ENCODE measurements around the gene PPP1R26.
"Not testable (repeated sequence)": the region's sequence is repeated elsewhere in the genome, so short reads cannot be mapped to it uniquely, and the experiment has no call there.

DNA sequence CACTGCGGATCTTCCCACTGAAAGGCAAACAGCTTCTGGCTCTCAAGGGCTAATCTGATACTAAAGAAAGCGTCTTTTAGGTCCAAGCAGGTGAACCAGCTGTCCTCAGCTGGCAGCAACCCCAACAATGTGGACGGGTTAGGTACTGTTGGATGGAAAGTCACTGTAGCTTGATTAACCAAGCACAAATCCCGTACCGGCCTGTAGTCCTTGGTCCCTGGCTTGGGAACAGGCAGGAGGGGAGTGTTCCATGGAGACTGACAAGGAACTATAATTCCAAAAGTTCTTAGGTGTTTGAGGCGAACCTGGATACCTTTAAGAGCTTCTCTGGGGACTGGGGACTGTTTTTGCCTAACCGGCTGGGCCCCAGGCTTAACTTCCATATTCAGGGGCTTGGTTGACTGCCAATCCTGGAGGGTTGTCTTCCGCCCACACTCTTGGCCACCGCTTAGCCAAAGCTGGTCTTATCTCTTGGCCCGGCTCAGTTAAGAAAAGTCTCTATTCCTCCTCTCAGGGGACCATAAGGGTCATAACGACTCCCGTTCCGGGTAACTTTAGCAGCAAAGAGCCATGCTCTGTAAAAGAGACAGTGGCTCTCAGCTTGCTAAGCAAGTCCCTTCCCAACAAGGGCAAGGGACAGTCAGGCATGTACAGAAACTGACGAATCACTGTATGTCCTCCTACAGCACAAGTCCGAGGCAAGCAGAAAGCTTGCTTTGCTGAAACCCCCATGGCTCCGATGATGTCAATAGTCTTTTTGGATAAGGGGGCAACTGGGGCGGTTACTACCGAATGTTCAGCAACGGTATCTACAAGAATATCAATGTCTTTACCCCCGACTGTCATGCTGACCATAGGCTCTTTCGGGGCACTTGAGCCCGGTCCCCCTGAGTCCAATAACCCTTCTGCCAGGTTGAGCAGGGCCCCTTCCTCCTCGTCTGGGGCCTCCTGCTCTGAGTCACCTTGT, 38.2 kb upstream of the PPP1R26 start:
- not testable (repeated sequence) for TF ChIP-seq POLR2A (IDR thresholded peaks at IDR 0.05)
- TF ChIP-seq, protein P1, sequence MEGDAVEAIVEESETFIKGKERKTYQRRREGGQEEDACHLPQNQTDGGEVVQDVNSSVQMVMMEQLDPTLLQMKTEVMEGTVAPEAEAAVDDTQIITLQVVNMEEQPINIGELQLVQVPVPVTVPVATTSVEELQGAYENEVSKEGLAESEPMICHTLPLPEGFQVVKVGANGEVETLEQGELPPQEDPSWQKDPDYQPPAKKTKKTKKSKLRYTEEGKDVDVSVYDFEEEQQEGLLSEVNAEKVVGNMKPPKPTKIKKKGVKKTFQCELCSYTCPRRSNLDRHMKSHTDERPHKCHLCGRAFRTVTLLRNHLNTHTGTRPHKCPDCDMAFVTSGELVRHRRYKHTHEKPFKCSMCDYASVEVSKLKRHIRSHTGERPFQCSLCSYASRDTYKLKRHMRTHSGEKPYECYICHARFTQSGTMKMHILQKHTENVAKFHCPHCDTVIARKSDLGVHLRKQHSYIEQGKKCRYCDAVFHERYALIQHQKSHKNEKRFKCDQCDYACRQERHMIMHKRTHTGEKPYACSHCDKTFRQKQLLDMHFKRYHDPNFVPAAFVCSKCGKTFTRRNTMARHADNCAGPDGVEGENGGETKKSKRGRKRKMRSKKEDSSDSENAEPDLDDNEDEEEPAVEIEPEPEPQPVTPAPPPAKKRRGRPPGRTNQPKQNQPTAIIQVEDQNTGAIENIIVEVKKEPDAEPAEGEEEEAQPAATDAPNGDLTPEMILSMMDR (IDR thresholded peaks at IDR 0.05), result not testable (repeated sequence)
